ENCODE measurements around the gene CXCL10. TPM values are rescaled to one million over a fixed set of nuclear protein-coding genes. Genes with fewer than 3 reads are reported as not detected.

CXCL10 gene
- total RNA-seq, 4 donors from 2014 or later, result not detected

DNA sequence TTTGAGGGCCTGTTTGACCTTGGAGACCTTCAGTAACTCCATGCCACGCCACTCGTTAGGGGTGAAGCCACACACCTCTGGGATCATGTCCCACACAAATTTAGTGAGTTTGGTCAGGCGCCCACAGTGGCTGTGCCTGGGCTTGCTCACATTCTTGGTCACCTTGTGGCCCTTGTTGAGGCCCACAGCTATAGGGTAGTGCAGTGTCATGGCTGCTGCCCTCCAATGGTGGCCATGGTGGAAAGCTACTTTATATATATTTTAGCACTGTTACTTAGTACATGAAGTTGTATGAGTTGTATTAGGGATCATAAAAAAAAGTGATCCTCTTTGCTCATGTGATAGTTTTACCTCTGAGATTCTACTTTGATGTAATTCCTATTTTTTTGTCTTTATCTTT lies 13.6 kb upstream of the CXCL10 start:
- no peak for TF ChIP-seq POLR2A (IDR thresholded peaks at IDR 0.05)
- WGBS, result 78% methylated on average over 3 of the region's 3 CpGs
- no peak overlapping the region for H3K27ac ChIP-seq
- H3K4me1 ChIP-seq, result peaks cover 2% of the 10 kb centered on the region
- H3K27me3 ChIP-seq, result no peaks in the 10 kb centered on the region
- no peak overlapping the region for H3K4me3 ChIP-seq
- DNase-seq (ENCODE audit: low spot score in 2 of 2), result no peak
- no peaks in the 10 kb centered on the region for H3K9me3 ChIP-seq
- H3K36me3 ChIP-seq, result no peaks in the 10 kb centered on the region

DNA sequence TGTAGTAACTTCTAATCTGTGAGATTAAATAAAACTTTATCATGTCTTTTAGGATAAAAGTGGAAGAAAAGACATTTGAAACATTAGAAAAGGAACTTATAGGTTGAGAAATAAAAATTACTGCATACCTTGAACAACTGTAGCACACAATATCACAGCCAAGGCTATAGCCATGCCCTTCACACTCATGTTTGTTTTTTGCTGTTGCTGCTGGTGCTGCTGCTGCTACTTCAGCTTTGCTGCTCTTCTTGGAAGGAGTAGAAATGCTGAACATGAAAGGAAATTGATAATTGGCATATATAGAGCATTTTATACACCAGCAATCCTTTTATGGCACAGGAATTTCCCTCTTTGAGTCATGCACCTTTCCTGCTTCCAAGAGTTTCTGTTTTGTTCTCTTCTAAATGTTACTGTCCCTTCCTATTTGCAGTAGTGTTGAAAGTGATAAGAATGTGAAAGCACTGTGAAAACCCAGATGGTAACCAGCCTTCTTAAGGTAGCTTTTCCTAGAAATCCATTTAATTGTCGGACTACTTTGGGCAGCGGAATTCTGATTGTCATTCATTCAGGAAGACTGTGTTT lies 12.6 kb upstream of the CXCL10 start, which contains the start of gene CXCL11:
Gene CXCL11, minus strand, starts transcription at position 272 of the 582 bp plus-strand sequence. Its CDS starts 83 bp downstream, at position 189.
- Histone ChIP-seq H3K4me1 (peaks cover 2% of the 10 kb centered on the region), H3K36me3 (no peaks in the 10 kb centered on the region), H3K4me3 (no peak within 1 kb of the TSS), H3K27ac (no peak within 1 kb of the TSS), H3K9me3 (no peaks in the 10 kb centered on the region), H3K27me3 (no peaks in the 10 kb centered on the region)
- 69% methylated on average over 2 of the region's 2 CpGs for WGBS
- no peak for TF ChIP-seq POLR2A (IDR thresholded peaks at IDR 0.05)
- no peak for DNase-seq (ENCODE audit: low spot score in 2 of 2)

DNA sequence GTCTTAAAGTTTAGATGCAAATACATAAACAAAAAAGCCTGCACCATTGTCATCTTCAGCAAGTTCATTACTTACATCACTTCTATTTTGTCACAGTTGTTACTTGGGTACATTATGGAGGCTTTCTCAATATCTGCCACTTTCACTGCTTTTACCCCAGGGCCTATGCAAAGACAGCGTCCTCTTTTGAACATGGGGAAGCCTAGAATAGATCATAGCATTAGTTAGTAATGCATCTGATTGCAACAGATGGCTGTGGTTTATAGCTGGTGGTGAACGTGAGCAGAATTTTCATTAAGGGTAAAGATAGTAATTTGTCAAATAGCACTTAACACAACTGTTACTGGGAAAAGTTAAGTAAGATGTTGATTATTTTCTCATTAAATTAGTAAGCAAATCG lies 11.8 kb upstream of the CXCL10 start:
- WGBS, result 49% methylated on average over 3 of the region's 3 CpGs
- H3K27ac ChIP-seq, result no peak overlapping the region
- H3K4me1 ChIP-seq, result peaks cover 2% of the 10 kb centered on the region
- H3K4me3 ChIP-seq, result no peak overlapping the region
- TF ChIP-seq POLR2A (IDR thresholded peaks at IDR 0.05), result no peak
- no peak for TF ChIP-seq EP300 (IDR thresholded peaks at IDR 0.05)
- TF ChIP-seq, protein P1, sequence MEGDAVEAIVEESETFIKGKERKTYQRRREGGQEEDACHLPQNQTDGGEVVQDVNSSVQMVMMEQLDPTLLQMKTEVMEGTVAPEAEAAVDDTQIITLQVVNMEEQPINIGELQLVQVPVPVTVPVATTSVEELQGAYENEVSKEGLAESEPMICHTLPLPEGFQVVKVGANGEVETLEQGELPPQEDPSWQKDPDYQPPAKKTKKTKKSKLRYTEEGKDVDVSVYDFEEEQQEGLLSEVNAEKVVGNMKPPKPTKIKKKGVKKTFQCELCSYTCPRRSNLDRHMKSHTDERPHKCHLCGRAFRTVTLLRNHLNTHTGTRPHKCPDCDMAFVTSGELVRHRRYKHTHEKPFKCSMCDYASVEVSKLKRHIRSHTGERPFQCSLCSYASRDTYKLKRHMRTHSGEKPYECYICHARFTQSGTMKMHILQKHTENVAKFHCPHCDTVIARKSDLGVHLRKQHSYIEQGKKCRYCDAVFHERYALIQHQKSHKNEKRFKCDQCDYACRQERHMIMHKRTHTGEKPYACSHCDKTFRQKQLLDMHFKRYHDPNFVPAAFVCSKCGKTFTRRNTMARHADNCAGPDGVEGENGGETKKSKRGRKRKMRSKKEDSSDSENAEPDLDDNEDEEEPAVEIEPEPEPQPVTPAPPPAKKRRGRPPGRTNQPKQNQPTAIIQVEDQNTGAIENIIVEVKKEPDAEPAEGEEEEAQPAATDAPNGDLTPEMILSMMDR (IDR thresholded peaks at IDR 0.05), result no peak
- TF ChIP-seq POLR2AphosphoS5 (IDR thresholded peaks at IDR 0.05), result no peak
- no peak for DNase-seq (ENCODE audit: low spot score in 2 of 2)
- H3K36me3 ChIP-seq, result no peaks in the 10 kb centered on the region
- no peaks in the 10 kb centered on the region for H3K9me3 ChIP-seq
- no peaks in the 10 kb centered on the region for H3K27me3 ChIP-seq

DNA sequence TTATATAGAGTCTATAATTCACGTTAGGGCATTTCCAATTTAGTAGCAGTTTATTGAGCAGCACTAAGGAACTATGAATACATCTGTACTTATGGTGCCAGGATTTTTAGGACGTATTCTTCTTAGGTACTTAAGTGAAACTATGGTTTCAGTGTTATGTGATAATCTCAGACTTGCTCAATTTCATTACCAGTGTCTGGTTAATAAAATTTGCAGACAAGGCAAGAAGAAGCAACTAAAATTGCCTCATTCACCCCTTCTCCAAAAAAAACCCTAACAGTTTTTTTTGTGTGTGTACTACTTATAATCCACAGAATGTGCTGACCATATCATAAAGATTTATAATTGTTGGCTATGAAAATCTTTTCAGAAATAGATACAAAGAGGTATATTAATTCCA lies 6.0 kb upstream of the CXCL10 start:
- H3K36me3 ChIP-seq, result no peaks in the 10 kb centered on the region

DNA sequence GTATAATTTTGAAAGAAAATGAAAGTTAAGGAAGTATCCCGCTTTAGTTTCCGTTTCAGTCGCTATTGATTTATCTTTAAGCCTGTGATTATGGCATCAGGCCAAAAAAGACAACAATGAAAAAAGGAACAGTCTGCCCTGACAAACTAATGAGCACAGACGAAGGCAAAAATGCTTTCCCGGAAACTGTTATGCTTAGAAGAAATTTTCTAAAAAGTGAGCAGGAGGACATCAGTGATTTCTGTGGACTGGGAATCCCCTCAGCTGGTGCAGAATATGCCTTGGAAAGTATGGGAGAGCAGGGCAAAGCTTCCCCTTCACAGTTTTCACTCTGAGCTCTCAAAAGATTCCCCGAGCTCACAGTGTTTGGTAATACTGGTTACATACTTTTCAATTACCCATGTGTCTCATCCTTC lies 5.1 kb upstream of the CXCL10 start:
- DNase-seq (ENCODE audit: low spot score in 2 of 2), result no peak
- Histone ChIP-seq H3K36me3 (no peaks in the 10 kb centered on the region), H3K27ac (no peak overlapping the region), H3K4me3 (peak overlapping the region; percentile 38), H3K4me1 (peaks cover 13% of the 10 kb centered on the region), H3K9me3 (no peaks in the 10 kb centered on the region), H3K27me3 (no peaks in the 10 kb centered on the region)
- TF ChIP-seq EP300 (IDR thresholded peaks at IDR 0.05) (no peak), POLR2AphosphoS5 (IDR thresholded peaks at IDR 0.05) (no peak), POLR2A (IDR thresholded peaks at IDR 0.05) (no peak)
- TF ChIP-seq, protein P1 (IDR thresholded peaks at IDR 0.05), result no peak
- 6% methylated on average over 6 of the region's 6 CpGs for WGBS

More for the DNA sequence above, 6.0 kb upstream of the CXCL10 start:
- Histone ChIP-seq H3K9me3 (no peaks in the 10 kb centered on the region), H3K4me3 (no peak overlapping the region), H3K4me1 (peaks cover 10% of the 10 kb centered on the region), H3K27me3 (no peaks in the 10 kb centered on the region), H3K27ac (no peak overlapping the region)
- DNase-seq (ENCODE audit: low spot score in 2 of 2), result no peak
- 56% methylated on average over 2 of the region's 2 CpGs for WGBS
- no peak for TF ChIP-seq POLR2AphosphoS5 (IDR thresholded peaks at IDR 0.05)

DNA sequence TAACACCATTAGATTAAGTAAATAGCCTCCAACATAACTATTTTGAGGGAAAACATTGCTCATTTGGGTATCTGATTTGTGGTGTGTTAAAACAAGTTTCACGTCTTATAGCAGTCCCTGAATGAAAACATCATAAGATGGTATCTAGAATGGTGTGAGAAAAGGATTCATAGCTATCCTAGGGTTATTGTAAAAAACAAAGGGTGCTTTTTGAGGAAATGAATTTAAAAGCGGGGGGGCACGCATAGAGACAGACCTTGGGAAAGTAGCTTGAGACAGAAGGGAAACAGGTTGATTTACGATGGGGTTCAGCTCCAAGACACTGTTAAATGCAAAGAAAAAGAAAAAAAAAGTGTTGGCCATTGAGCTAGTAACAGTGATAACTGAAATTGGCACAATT lies 768 bp upstream of the CXCL10 start:
- H3K27ac ChIP-seq, result no peak overlapping the region
- 71% methylated on average over 4 of the region's 4 CpGs for whole genome bisulfite sequencing

More for the DNA sequence above, 768 bp upstream of the CXCL10 start:
- no peak for DNase-seq (ENCODE audit: low spot score in 2 of 2)
- no peaks in the 10 kb centered on the region for H3K27me3 ChIP-seq
- TF ChIP-seq POLR2A (IDR thresholded peaks at IDR 0.05) (no peak), POLR2AphosphoS5 (IDR thresholded peaks at IDR 0.05) (no peak), EP300 (IDR thresholded peaks at IDR 0.05) (no peak)
- TF ChIP-seq, protein P1 (IDR thresholded peaks at IDR 0.05), result no peak
- no peak overlapping the region for H3K4me3 ChIP-seq
- no peaks in the 10 kb centered on the region for H3K9me3 ChIP-seq
- H3K4me1 ChIP-seq, result peaks cover 13% of the 10 kb centered on the region
- no peaks in the 10 kb centered on the region for H3K36me3 ChIP-seq

Data from suprapubic skin (tissue), 4 donors.